Measurements from ENCODE around the gene PPP1R1B.

- no peak for TF ChIP-seq POLR2A (conservative IDR thresholded peaks at IDR 0.05)
- TF ChIP-seq GTF2F1 (IDR thresholded peaks at IDR 0.05; ENCODE audit: low read depth, low read length) = no peak
- no peak for TF ChIP-seq ATF7 (IDR thresholded peaks at IDR 0.05)
- no peak for TF ChIP-seq ZBTB5 (IDR thresholded peaks at IDR 0.05)
- TF ChIP-seq, protein P1, sequence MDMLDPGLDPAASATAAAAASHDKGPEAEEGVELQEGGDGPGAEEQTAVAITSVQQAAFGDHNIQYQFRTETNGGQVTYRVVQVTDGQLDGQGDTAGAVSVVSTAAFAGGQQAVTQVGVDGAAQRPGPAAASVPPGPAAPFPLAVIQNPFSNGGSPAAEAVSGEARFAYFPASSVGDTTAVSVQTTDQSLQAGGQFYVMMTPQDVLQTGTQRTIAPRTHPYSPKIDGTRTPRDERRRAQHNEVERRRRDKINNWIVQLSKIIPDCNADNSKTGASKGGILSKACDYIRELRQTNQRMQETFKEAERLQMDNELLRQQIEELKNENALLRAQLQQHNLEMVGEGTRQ (CRISPR knock-in tag; IDR thresholded peaks at IDR 0.05) = no peak
- TF ChIP-seq MLLT1 (IDR thresholded peaks at IDR 0.05) = no peak
- no peak for TF ChIP-seq ZNF175 (CRISPR knock-in tag; IDR thresholded peaks at IDR 0.05; ENCODE audit: low read depth)
- TF ChIP-seq, protein P2, sequence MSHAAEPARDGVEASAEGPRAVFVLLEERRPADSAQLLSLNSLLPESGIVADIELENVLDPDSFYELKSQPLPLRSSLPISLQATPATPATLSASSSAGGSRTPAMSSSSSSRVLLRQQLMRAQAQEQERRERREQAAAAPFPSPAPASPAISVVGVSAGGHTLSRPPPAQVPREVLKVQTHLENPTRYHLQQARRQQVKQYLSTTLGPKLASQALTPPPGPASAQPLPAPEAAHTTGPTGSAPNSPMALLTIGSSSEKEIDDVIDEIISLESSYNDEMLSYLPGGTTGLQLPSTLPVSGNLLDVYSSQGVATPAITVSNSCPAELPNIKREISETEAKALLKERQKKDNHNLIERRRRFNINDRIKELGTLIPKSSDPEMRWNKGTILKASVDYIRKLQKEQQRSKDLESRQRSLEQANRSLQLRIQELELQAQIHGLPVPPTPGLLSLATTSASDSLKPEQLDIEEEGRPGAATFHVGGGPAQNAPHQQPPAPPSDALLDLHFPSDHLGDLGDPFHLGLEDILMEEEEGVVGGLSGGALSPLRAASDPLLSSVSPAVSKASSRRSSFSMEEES (CRISPR knock-in tag; IDR thresholded peaks at IDR 0.05) = no peak
- TF ChIP-seq ZNF507 (tag; conservative IDR thresholded peaks at IDR 0.05) = no peak
- no peak for TF ChIP-seq POLR2AphosphoS5 (IDR thresholded peaks at IDR 0.05; ENCODE audit: control insufficient read depth, insufficient read depth, low read depth, low read length)
- no peak for TF ChIP-seq KAT8 (IDR thresholded peaks at IDR 0.05; ENCODE audit: low read depth)
- TF ChIP-seq KDM1A (IDR thresholded peaks at IDR 0.05) = no peak
These were observed 39.0 kb downstream of the PPP1R1B start for GRCh38 chr17:39665642-39666224.
